Measurements from ENCODE around the gene GIT2.
"Not testable (repeated sequence)": the region's sequence is repeated elsewhere in the genome, so short reads cannot be mapped to it uniquely, and the experiment has no call there.

The GIT2 gene

GRCh38 chr12:109920261-109920780, 75.8 kb downstream of the GIT2 start:
- DNase-seq (ENCODE audit: low read depth in 2 of 2), result no peak

- DNase-seq (ENCODE audit: low read depth in 2 of 2), result no peak
Observed at GRCh38 chr12:109919456-109919855, 76.7 kb downstream of the GIT2 start.

GRCh38 chr12:109916045-109916444, 80.1 kb downstream of the GIT2 start:
- no peak for DNase-seq (ENCODE audit: low read depth in 2 of 2)

DNA sequence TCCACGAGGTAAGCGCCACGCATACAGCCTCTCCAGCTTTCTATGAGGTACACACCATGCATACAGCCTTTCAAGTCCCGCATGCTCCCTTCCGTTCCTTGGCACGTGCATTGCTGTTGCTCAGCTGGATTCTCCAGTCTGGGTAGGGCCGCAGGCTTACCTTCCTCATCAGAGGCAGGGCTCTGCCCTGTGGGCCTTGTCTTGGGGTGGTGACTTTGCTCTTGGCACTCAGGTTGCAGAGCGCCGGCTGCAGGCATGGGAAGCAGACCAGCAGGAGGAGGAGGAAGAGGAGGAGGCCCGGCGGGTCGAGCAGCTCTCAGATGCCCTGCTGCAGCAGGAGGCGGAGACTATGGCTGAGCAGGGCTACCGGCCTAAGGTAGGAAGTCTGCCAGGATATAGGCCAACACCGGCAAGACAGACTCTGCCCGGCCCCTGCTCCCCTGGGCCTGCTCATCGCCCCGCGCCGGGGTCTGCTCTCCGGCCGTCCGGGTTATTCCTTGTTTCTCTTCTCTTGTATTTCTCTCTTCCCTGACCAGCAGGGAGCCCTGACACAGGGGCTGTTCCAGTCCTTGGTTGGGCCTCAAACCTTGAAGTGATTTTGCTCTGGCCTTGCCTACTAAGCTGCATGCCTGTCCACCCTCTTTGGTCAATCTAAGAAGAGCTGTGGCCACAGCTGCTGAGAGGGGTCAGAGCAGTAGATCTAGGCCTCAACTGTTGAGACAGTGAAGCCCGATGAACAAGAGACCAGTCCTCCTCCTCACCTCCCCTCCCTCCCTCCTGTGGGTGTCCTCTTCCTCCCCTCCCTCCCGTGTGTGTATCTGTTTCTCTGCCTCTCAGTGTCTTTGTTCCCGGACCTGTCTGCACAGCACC, 80.8 kb downstream of the GIT2 start:
- DNase-seq (ENCODE audit: low read depth in 2 of 2), result no peak

- DNase-seq (ENCODE audit: low read depth in 2 of 2), result no peak
Observed at GRCh38 chr12:109914461-109914860, 81.7 kb downstream of the GIT2 start.

GRCh38 chr12:109912855-109913321, 83.3 kb downstream of the GIT2 start:
- no peak for DNase-seq (ENCODE audit: low read depth in 2 of 2)

- DNase-seq (ENCODE audit: low read depth in 2 of 2), result no peak
Observed at GRCh38 chr12:109910969-109911348, 85.2 kb downstream of the GIT2 start.

- no peak for DNase-seq (ENCODE audit: low read depth in 2 of 2)
Observed at GRCh38 chr12:109910254-109910968, 85.8 kb downstream of the GIT2 start.

DNA sequence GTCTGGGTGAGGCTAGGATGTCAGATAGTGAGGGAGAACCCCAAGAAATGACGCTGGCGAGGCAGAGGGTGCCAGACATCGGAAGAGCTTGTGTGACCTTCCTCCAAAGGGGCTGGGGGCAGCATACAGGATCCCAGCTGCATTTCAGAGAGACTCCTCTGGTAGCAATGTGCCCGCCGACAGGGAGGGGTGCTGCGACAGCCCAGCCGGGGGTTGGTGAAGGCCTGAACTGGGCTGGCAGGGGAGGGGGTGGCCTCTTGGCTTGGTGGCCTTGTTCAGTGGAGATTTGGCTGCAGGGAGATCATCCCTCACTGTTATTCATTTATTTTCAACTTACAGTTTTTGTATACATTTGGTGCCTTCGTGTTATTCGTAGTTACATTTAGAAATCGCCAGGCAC, 90.9 kb downstream of the GIT2 start:
- no peak for DNase-seq (ENCODE audit: low read depth in 2 of 2)

DNA sequence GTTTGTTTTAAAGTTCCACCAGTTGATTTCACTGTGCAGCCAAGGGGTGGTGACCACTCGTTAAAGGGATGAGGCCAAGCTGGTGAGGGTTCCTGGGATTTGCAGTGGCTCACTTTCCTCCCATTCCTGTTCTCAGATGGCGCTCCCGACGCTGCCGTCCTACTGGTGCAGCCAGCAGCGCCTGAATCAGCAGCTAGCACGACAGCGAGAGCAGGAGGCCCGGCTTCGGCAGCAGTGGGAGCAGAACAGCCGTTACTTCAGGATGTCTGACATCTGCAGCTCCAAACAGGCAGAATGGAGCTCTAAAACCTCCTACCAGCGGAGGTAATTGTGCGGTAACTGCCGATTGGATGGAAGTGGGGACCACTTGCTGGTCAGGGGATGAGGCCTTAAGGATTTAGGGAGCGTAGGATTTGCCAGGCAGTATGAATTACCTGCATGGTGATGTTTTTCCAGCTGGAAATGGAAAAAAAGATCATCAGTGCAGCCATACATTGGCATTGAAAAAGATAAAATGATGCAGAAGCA, 93.2 kb downstream of the GIT2 start:
- no peak for DNase-seq (ENCODE audit: low read depth in 2 of 2)

- no peak for DNase-seq (ENCODE audit: low read depth in 2 of 2)
Observed at GRCh38 chr12:109900752-109901580, 95.2 kb downstream of the GIT2 start.

DNA sequence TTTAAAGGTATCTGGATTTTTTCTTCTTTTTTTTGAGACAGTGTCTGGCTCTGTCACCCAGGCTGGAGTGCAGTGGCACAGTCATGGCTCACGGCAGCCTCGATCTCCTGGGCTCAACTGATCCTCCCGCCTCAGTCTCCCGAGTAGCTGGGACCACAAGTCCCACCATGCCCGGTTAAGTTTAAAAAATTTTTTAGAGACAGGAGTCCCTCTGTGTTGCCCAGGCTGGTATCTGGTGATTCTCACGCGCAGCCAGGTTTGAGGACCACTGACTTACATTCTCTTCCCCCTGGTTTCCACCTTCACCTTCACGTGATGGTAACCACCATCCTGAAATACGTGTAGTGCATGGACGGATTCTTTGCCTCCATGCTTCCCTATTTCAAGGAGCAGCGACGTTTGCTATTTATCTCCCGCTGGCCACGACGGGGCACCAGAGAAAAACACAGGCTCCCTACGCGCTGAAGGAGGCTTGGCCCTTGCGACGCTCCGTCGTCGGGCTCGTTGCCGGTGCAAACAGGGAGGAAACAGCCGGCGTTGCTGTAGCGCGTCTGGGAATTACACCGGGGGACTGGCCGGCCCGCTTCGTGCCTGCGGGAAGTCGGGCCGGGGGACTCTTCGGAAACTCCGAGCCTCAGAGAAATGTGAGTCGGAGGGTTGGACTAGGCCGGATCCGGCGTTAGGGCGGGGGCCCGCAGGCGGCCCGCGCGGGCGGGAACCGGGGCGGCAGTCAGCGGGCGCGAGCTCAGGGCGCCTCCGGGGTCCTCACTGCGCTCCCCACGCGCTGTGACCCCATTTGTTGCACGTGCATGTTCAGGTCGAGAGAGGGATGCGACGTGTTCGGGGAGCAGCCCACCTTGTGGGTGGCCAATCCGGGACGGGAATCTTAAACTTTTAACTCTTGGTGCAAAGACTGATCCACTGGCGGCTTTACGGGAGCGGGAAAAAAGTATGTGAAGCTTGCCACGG, 96.1 kb downstream of the GIT2 start, which contains the start of gene TCHP:
Gene TCHP (plus strand): TSS at position 492 of the 969 bp plus-strand sequence. CDS start 2,753 bp downstream, outside the sequence.
- peak; percentile 56 for DNase-seq (ENCODE audit: low read depth in 2 of 2)

DNA sequence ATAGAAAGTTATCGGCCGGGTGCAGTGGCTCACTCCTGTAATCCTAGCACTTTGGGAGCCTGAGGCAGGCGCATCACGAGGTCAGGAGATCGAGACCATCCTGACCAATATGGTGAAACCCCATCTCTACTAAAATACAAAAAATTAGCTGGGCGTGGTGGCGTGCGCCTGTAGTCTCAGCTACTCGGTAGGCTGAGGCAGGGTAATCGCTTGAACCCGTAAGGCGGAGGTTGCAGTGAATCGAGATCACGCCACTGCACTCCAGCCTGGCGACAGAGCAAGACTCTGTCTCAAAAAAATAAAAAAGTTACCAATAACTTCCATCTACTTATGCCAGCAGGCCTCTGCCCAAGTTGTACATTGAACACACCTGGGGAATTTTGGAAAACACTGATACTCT, 96.8 kb downstream of the GIT2 start:
- DNase-seq (ENCODE audit: low read depth in 2 of 2), result not testable (repeated sequence)

- no peak for DNase-seq (ENCODE audit: low read depth in 2 of 2)
Observed at GRCh38 chr12:109897029-109897428, 99.1 kb downstream of the GIT2 start.

DNA sequence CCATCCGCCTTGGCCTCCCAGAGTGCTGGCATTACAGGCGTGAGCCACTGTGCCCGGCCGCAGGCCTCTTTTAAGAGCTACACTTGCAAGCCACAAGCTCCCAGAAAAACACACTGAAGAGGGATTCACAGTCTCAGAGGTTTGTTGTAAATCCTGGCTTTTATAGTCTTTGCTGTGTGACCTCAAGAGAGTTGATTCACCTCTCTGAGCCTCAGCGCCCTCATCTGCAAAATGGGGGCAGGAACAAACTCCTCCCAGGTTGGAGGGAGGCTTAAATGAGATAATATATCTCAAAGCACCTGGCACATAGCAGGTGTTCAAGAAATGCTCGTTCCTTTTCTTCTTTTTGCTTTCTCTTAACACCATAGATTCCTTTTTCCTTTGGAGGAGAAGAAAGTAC, 100.0 kb downstream of the GIT2 start:
- no peak for DNase-seq (ENCODE audit: low read depth in 2 of 2)

- no peak for DNase-seq (ENCODE audit: low read depth in 2 of 2)
Observed at GRCh38 chr12:109894939-109895338, 101.2 kb downstream of the GIT2 start.

- DNase-seq (ENCODE audit: low read depth in 2 of 2), result no peak
Observed at GRCh38 chr12:109893261-109893995, 102.7 kb downstream of the GIT2 start.

- DNase-seq (ENCODE audit: low read depth in 2 of 2), result no peak
Observed at GRCh38 chr12:109892748-109893147, 103.4 kb downstream of the GIT2 start.

DNA sequence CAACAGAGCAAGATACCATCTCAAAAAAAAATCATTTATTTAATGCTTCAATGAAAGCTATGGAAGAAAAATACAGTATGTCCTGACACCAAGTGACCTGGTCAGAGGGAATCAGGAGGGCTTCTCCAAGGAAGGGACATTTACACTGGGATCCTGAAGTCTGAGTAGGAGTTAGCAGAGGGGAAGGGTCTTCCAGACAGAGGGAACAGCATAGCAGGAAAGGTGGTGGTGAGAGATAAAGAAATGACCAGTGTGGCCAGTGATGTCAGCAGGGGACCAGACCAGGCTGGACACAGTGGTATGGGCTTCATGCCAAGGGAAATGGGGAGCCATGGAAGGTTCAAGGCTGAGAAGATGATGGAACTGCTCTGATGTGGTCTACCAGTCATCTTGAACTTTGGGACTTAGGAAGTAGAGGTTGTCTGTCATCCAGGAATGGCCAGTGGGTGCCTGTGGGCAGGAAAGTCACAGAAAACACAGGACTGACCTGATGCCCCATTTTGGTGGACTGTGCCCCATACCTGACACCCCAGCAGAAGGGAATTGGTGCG, 103.9 kb downstream of the GIT2 start:
- DNase-seq (ENCODE audit: low read depth in 2 of 2), result no peak
